Stimulated activated CD4-positive, alpha-beta T cell treated with anti-CD3 and anti-CD28 coated beads, Interleukin-15, amount 100 ng/mL, for 1 hour (primary cell): ENCODE measurements around the gene RNPEPL1.
A peak's percentile ranks its signal among the peaks of the same experiment; 100 is the strongest.
"Not testable (repeated sequence)": the region's sequence is repeated elsewhere in the genome, so short reads cannot be mapped to it uniquely, and the experiment has no call there.

Experiments used
- DNase-seq, 2 donors: peaks; one replicate each; pipeline ENCODE4 v3.0.0-alpha.2; 2020; ENCODE audit warnings: low read depth in 1 of 2, low spot score in 1 of 2

Gene RNPEPL1, protein sequence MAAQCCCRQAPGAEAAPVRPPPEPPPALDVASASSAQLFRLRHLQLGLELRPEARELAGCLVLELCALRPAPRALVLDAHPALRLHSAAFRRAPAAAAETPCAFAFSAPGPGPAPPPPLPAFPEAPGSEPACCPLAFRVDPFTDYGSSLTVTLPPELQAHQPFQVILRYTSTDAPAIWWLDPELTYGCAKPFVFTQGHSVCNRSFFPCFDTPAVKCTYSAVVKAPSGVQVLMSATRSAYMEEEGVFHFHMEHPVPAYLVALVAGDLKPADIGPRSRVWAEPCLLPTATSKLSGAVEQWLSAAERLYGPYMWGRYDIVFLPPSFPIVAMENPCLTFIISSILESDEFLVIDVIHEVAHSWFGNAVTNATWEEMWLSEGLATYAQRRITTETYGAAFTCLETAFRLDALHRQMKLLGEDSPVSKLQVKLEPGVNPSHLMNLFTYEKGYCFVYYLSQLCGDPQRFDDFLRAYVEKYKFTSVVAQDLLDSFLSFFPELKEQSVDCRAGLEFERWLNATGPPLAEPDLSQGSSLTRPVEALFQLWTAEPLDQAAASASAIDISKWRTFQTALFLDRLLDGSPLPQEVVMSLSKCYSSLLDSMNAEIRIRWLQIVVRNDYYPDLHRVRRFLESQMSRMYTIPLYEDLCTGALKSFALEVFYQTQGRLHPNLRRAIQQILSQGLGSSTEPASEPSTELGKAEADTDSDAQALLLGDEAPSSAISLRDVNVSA

DNA sequence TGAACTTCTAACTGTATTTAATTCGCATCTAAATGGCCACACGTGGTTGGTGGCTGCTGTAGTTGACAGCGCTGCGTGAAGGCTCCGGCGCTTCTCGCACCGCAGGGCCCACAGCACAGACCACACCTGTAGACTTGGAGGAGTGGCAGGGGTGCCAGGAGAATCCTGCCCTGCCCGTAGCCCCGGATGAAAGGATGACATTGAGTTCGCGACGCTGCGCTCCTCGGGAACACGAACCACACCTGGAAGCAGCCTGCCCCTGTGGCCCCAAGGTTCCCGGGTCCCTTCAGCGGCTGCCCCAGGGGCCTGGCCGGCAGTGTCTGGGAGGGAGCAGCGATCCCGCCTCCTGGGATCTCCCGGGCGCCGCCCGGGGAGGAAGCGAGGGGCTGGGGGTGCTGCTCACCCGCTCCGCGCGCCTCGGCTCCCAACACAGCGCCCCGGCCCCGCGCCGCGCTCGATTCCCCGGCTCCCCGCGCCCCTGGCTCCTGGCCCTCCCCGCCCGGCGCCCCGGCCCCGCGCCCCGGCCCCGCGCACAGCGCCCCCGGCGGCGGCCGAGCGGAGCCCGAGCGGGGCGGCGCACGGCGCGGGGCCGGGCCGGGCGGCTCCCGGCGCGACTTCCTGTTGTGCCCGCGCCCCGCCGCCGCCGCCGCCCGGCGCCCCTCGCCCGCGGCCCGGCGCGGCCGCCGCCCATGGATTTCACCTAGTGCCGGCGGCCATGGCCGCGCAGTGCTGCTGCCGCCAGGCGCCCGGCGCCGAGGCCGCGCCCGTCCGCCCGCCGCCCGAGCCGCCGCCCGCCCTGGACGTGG, at the start of gene RNPEPL1:
Gene RNPEPL1 (plus strand): TSS at position 613 of the 806 bp plus-strand sequence. CDS start 103 bp downstream, at position 716.
- DNase-seq = peak in 1 of 2 donors; percentile 49

DNA sequence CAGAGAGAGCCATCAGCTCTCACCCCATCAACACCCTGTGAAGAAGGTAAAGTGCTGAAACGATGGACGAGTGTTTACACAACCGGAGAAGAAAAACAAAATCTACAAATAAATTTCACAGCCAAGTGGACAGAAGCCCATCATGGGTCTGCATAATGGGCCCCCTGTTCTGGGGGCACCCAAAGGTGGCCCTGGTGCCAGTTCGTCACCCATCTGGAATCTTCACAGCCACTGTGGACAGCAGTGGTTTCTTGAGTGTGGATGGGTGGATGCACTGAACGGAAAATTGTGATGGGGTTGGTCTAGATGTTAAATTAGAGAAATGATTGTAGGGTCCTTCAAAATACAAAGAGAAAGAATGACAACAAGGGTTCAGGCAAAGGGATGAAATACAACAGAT, 49.3 kb upstream of the RNPEPL1 start:
- DNase-seq = no peak

DNA sequence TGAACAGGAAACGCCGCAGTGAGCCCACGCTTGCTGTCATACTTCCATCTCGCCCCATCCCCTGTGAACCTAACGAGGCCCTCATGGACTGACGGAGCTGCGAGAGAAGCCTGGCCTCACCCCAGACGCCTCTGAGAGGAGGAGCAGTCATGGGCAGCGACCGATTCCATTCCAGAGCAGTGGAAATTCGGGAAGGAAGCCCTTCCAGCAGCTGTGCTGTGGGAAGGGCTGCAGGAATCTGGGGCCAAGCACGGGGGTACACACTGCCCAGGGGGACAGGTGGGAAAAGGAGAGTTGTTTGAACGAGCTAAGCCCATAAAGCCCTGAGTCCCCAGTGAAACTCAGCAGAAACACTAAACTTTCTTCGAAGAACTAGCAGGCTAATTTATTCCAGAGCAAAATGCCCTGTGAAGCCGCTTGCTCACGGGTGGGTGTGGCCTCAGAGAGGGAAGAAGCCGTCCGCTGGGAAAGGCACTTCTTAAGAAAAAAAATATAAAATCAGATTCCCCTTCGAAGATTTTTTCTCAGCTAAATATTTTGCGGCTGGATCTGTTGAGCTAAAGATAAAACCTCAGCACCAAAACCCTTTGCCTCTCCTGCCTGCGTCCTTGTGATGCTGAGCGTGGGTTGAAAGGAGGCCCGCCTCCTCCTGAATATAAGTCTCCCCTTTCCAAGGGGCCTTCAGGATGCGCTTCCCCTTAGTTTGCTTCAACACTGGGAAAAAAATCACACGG, 48.7 kb upstream of the RNPEPL1 start:
- no peak for DNase-seq

DNA sequence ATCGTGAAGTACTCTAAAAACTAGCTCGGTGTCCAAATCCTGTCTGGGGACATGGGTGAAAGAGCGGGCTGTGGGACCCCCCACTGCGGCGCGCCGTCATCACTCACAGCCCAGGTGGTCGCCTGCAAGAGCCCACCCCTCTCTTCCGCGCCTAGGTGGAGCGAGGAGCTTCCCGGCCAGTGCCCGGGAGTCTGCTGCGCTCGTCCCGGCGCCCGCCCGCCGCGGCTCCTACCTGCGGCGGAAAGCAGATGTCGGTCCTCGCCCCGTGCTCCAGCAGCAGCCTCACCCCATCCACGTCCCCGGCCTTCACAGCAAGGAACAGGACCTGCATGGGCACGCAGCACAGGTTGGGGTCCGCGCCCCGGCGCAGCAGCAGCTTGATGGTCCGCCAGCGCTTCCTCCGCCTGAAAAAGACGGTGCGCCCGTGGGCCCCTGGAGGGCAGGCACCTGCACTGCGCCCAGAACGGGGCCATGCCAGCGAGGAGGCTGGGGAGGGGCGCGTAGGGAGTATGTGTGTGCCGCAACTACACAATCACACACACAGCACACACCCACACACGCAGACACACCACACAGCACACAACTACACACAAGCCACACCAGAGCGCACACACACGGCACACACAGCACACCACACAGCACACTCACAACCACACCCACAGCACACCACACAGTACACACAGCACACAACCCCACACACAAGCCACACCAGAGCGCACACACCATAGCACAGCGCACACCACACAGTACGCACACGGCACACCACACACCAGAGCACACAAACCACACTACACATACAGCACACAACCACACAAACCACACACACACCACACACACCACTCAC, 47.9 kb upstream of the RNPEPL1 start:
- DNase-seq = no peak

DNA sequence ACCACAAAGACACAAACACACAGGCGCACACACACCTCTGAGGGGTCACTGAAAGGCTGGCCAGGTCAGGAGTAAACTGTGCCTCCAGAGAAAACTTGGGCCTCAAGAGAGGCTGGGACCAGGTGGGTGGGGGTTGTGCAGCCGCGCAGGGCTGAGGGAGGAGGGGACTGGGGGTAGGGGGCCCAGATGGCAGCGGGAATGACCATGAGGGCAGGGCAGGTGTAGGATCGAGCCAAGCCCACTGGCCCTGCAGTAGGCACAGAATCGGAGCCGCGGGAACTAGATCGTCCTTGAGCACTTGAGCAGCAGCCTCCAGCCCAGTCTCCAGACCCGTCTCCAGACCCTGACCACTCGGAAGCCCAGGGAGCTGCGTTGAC, 47.3 kb upstream of the RNPEPL1 start:
- DNase-seq = no peak

DNA sequence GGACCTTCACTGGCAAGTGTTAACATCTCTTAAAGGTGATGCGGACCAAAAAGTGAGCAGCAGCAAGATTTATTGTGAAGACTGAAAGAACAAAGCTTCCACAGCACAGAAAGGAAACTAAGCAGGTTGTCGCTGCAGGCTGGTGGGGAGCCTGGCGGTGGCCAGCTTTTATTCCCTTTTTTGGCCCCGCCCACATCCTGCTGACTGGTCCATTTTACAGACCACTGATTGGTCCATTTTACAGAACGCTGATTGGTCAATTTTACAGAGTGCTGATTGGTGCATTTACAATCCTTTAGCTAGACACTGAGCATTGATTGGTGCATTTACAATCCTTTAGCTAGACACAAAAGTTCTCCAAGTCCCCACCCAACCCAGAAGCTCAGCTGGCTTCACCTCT, 46.4 kb upstream of the RNPEPL1 start:
- not testable (repeated sequence) for DNase-seq

DNA sequence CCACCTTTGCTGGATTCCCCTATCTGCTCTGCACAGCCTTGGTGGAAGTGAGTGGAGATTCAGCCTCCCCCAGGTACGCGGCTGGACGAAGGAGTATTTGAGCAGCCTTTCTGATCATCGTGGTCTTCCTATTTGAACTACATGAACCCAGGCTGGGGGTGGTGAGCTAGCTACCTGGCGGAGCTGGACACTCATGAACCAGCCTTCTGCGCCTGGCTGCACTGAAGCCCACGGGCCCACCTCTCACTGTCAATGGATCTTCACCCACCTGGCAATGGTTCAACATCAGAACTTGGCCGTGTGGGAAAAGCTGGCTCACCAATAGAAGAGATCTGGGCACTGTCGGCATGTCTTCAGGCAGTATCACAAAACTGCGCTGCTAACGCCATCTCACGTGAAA, 45.9 kb upstream of the RNPEPL1 start:
- no peak for DNase-seq

DNA sequence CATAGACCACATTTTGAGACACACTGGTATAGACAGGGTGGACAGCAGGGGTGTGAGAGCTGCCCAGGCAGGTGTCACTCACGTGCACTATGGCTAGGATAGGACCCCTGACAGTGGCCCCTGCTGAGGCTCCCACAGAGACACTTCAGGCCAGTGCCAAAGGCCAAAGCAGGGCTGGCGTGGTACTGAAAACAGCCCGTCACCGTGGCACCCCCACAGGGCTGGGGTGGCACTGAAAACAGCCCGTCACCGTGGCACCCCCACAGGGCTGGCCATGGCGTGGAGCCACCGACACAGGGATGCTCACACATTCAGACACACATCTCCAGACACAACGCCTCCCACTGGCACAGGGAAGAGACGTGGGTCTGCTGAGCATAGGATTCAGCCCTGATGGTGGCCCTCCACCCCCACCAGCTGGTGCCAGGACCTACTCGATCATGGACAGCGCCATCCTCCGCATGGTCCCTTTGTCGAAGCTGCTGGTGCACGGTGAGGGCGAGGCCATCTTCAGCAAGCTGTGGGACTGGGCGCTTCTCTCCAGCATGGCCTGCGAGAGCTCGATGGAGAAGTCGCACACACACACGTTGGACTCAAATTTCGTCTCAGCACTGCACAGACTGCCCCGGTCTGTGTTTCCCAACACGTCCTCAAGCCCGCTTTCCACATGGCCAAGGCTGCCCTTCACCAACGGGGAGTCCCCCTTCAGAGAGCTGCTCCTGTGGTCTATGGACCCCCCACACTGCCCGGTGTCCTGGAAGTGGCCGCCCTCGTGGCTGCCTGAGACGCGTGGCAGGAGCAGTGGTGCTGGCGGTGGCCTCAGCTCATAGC, 44.6 kb upstream of the RNPEPL1 start:
- DNase-seq = no peak

DNA sequence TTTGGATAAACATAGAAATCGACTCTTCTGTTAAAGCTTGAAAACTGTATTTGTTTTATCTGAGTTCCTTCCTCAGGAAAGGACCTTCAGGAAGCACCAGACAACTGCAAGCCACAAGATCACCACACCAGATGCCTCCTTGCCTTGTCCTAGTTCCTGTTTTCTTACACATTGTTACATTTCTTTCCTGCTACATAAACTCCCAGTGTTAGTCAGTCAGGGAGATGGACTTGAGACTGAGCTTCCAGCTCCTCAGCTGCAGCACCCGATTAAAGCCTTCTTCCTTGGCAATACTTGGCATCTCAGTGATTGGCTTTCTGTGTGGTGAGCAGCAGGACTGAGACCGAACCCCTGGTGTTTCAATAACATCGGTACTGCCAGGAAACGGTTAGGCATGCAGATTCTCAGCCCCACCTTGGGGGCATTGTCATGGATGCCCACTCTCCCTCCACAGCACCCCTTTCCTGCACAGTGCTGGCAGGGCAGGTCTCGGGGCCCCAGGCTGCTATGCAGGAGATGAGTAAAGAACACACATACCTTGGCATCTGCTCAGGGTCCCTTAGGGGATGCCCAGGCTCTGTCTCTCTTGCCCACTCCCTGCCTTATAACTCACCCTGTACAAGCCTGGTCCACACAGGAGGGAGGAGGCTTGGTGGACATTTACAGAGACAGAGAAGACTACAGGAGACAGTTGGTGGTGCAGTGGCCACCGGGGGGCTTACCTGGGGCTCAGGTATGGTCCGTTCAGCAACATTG, 43.1 kb upstream of the RNPEPL1 start:
- no peak for DNase-seq

DNA sequence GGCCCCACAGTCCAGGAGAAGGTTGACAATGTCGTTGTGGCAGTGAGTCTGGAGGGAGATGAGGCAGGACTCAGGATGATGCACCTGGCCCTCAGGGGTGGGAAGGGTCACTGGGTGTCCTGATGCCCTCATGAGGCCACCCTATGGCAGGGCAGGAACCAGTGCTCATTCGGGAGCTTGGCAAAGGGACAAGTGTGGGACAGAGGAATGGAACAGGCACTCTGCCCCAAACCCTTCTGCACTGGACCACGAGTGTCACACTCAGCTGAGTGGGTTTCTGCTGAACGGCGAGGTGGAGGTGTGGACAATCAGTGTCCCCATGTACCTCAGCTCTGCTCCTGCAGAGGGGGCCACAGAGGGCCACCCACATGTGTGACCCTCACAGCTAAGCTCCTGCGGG, 42.5 kb upstream of the RNPEPL1 start:
- no peak for DNase-seq

DNA sequence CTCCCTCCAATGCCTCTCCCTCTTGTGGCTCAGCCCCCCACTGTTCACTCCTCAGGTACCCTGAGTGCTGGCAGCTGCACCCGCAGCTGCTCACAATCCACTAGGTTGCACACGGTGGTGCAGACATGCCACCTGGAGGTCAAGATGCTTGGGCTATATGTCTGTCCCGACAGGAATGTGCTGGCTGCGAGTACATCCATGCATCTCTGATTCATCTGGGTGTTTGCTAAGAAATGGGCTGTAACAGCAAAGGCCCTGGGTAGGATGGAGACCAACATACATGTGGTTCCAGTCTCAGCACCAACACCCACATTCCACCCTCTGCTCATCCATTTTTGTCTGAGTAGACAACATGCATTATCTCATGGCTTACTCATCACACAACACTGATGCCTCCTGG, 41.8 kb upstream of the RNPEPL1 start:
- DNase-seq = no peak

DNA sequence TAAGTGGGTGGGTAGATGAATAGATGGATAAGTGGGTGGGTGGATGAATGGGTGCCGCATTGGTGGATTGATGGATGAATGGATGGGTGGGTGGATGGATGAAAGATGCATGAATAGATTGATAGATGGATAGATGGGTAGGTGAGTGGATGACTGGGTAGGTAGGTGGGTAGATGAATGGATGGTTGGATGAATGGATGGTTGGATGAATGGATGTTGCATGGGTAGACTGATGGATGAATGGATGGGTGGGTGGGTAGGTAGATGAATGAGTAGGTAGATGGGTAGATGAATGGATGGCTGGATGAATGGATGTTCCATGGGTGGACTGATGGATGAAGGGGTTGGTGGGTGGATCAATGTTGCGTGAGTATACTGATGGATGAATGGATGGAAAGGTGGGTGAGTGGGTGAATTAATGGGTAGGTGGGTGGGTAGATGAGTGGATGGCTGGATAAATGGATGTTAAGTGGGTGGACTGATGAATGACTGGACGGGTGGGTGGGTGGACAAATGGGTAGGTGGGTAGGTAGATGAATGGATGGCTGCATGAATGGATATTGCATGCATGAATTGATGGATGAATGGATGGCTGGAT, 41.0 kb upstream of the RNPEPL1 start:
- no peak for DNase-seq

DNA sequence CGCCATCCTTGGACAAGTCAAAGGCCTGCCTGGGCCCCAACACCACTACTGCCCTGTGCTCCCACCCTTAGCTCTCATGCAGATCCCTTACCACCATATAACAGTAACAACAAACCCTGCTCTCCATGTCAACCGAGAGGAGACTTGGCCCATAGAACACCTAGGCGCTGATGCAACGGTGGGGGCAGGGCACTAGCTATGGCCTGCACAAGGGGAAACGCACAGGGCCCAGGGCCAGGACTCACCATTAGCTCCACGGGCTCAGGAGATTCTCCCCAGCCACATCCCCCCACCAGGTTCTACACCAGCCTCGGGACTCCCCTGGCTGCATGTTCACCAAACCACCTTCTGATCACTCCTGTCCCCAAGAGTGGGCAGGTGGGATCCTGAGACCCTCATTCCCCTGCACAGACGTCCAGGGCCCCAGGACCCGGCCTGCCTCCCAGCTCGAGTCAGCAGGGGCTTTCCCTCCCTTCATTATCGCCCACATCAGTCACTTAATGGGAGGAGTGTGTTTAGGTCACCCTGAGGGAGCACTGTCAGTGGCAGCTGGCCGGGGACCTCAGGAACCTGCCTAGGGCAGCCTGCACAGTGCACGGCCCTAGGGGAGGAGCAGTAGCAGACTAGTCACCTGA, 39.8 kb upstream of the RNPEPL1 start:
- no peak for DNase-seq

DNA sequence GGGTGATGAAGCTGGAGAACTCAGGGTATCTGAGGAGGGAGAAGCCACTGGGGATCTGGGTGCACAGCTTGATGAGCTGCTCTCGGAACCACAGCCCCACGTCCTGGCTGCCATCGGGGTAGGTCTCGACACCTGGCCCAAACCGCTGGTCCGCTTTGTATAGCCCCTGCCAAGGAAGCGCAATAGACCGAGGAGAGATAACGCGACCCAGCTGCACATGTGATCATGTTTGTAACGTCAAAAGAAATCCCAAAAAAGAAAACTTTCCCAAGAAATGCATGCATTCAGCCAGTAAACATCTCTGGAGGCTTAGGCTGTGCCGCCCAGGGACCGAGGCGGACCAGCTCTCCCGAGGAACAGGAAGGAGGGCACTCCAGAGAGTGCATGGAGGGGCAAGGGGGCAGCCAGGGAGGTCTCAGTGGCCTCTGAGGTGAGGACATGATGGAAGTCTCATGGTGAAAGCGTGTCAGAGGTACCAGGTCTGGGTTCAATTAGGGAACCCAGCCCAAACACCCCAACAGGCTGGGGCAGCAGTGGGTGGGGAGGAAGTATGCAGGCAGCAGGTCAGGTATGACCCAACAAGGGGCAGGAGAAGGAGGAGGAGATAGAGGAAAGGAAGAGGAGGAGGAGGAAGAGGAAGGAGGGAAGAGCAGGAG, 38.8 kb upstream of the RNPEPL1 start:
- no peak for DNase-seq

DNA sequence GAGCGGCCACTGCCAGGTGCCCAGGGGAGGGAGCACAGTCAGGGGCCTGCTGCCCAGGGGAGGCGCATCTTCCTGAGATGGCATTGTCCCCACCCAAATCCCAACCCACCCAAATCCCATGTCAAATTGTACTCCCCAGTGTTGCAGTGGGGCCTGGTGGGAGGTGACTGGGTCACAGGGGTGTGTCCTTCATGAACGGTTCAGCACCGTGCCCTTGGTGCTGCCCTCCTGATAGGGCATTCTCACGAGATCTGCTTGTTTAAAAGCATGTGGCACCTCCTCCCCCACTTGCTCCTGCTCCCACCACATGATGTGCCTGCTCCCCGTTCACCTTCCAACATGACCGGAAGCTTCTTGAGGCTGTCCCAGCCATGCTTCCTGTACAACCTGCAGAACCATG, 38.1 kb upstream of the RNPEPL1 start:
- no peak for DNase-seq

DNA sequence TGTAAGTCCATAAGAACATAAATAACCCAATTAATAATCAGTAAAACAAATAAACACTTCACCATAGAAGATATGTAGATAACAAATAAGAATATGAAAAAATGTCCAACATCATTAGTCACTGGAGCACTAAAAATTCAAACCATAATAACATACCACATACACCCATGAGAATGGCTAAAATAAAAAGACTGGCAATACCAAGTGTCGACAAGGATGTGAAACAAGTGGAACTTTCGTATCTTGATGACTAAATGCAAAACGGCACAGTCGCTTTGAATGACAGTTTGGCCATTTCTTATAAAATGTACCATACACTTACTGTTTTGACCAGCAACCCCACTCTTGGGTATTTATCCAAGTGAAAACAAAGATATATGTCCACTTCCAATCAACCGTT, 37.2 kb upstream of the RNPEPL1 start:
- no peak for DNase-seq
